Right forelimb (tissue), 1 donor: ENCODE measurements around the gene PCDHGB1.
"Not testable (repeated sequence)": the region's sequence is repeated elsewhere in the genome, so short reads cannot be mapped to it uniquely, and the experiment has no call there.

Experiments
- DNase-seq: peaks from one replicate; pipeline ENCODE4 v3.0.0-alpha.2; 2018

PCDHGB1 gene

DNA sequence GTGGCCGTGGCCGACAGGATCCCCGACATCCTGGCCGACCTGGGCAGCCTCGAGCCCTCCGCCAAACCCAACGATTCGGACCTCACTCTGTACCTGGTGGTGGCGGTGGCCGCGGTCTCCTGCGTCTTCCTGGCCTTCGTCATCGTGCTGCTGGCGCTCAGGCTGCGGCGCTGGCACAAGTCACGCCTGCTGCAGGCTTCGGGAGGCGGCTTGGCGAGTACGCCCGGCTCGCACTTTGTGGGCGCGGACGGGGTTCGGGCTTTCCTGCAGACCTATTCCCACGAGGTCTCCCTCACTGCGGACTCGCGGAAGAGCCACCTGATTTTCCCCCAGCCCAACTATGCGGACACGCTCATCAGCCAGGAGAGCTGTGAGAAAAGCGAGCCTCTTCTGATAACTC is 3.9 kb upstream of the PCDHGB1 start:
- not testable (repeated sequence) for DNase-seq

DNA sequence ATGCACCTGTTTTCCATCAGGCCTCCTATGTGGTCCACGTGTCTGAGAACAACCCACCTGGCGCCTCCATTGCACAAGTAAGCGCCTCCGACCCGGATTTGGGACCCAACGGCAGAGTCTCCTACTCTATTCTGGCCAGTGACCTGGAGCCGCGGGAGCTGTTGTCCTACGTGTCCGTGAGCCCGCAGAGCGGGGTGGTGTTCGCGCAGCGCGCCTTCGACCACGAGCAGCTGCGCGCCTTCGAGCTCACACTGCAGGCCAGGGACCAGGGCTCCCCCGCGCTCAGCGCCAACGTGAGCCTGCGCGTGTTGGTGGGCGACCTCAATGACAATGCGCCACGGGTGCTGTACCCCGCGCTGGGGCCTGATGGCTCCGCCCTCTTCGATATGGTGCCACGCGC is 1.7 kb downstream of the PCDHGB1 start:
- no peak for DNase-seq

DNA sequence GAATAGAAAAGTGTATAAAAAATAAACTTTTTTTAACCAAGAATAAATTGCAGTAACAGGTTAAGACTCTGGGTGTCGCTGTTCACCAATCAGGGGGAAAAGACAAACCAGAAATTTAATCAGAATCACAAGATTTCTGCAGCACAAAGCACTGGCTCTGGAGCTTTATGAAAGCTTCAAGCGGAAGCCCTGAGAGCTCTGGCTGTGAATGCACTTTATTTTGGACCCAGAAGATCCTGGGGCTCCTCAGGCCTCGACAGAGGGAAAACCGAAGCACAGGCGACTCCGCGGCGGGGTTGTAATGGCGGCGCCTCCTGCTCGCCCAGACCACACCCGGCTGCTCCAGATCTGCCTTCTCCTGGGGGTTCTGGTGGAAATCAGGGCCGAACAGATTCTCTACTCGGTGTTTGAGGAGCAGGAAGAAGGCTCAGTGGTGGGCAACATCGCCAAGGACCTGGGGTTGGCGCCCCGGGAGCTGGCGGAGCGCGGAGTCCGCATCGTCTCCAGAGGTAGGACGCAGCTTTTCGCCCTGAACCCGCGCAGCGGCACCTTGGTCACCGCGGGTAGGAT is 5.1 kb downstream of the PCDHGB1 start, which contains the start of gene PCDHGA4:
Gene PCDHGA4 (plus strand): TSS at position 122 of the 570 bp plus-strand sequence. CDS start 87 bp downstream, at position 209.
- DNase-seq = no peak

DNA sequence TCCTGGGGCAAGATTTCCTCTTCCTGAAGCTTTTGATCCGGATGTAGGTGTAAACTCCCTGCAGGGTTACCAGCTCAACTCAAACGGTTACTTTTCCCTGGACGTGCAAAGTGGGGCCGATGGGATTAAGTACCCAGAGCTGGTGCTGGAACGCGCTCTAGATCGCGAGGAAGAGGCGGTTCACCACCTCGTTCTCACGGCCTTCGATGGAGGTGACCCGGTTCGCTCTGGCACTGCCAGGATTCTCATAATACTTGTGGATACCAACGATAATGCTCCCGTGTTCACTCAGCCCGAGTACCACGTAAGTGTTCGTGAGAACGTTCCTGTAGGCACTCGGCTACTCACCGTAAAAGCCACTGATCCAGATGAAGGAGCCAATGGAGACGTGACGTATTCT is 5.7 kb downstream of the PCDHGB1 start:
- no peak for DNase-seq

GRCh38 chr5:141356133-141356532 is 6.2 kb downstream of the PCDHGB1 start:
- no peak for DNase-seq

DNA sequence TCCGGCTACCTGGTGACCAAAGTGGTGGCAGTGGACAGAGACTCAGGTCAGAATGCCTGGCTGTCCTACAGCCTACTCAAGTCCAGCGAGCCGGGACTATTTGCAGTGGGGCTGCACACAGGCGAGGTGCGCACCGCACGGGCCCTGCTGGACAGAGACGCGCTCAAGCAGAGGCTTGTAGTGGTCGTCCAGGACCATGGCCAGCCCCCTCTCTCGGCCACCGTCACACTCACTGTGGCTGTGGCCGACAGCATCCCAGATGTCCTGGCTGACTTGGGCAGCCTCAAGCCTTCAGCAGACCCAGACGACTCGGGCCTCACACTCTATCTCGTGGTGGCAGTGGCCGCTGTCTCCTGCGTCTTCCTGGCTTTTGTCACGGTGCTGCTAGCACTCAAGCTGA is 7.1 kb downstream of the PCDHGB1 start:
- no peak for DNase-seq

- DNase-seq = no peak
These were observed 10.0 kb downstream of the PCDHGB1 start, which contains the start of gene PCDHGB2 for GRCh38 chr5:141359790-141360426. Gene PCDHGB2 (plus strand): TSS chr5:141359994. CDS start chr5:141360136, 142 bp downstream.

DNA sequence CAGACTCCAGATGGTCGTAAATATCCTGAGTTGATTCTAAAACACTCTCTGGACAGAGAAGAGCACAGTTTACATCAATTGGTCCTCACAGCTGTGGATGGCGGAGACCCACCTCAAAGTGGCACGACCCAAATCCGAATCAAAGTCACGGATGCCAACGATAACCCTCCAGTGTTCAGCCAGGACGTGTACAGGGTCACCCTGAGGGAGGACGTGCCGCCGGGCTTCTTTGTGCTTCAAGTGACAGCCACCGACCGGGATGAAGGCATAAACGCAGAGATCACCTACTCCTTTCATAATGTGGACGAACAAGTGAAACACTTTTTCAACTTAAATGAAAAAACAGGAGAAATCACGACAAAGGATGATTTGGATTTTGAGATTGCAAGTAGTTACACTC is 10.8 kb downstream of the PCDHGB1 start:
- no peak for DNase-seq

GRCh38 chr5:141362719-141363118 is 12.8 kb downstream of the PCDHGB1 start:
- DNase-seq = no peak

DNA sequence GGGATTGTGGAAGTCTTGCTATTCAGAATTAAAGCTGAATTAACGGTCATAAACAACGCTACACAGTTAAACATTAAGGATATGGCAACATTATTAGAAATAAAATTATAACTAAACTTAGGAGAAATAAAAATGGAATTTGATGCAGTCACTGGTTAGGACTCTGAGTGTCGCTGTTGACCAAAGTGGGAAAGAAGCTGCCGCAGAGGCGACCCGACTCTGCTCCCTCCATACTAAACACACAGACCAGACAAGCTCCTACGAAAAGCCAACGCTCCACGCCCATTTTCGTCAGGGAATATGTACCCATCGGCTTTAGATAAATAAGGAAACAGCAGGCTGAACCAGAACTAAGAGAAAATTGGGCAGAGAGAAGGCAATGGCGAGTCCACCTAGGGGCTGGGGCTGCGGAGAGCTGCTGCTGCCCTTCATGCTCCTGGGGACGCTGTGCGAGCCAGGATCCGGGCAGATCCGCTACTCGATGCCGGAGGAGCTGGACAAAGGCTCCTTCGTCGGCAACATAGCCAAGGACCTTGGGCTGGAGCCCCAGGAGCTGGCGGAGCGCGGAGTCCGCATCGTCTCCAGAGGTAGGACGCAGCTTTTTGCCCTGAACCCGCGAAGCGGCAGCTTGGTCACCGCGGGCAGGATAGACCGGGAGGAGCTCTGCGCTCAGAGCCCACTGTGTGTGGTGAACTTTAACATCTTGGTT is 14.2 kb downstream of the PCDHGB1 start, which contains the start of gene PCDHGA5:
Gene PCDHGA5 (plus strand): TSS at position 211 of the 709 bp plus-strand sequence. CDS start 169 bp downstream, at position 380.
- DNase-seq = no peak

GRCh38 chr5:141366016-141366896 is 16.4 kb downstream of the PCDHGB1 start:
- no peak for DNase-seq

GRCh38 chr5:141369994-141370848 is 20.3 kb downstream of the PCDHGB1 start, which contains the start of gene PCDHGB3:
Gene PCDHGB3 (plus strand): TSS chr5:141370242. CDS start chr5:141370395, 153 bp downstream.
- DNase-seq = no peak

DNA sequence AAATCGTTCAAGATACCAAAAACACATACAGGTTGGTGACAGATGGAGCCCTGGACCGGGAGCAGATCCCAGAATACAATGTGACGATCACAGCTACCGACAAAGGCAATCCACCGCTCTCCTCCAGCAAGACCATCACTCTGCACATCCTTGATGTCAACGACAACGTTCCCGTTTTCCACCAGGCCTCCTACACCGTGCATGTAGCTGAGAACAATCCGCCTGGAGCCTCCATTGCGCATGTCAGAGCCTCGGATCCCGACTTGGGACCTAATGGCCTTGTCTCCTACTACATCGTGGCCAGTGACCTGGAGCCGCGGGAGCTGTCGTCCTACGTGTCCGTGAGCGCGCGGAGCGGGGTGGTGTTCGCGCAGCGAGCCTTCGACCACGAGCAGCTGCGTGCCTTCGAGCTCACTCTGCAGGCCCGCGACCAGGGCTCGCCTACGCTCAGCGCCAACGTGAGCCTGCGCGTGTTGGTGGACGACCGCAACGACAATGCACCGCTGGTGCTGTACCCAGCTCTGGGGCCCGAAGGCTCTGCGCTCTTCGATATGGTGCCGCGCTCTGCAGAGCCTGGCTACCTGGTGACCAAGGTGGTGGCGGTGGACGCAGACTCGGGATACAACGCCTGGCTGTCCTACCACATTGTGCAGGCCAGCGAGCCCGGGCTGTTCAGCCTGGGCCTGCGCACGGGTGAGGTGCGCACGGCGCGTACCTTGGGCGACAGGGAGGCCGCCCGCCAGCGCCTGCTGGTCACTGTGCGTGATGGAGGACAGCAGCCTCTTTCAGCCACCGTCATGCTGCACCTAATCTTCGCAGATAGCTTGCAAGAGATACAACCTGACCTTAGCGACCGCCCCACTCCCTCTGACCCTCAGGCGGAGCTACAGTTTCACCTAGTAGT is 21.9 kb downstream of the PCDHGB1 start:
- DNase-seq = no peak

- DNase-seq = no peak
These were observed 23.9 kb downstream of the PCDHGB1 start, which contains the start of gene PCDHGA6 for GRCh38 chr5:141373673-141374317. Gene PCDHGA6 (plus strand): TSS chr5:141373891. CDS start chr5:141374084, 193 bp downstream.

DNA sequence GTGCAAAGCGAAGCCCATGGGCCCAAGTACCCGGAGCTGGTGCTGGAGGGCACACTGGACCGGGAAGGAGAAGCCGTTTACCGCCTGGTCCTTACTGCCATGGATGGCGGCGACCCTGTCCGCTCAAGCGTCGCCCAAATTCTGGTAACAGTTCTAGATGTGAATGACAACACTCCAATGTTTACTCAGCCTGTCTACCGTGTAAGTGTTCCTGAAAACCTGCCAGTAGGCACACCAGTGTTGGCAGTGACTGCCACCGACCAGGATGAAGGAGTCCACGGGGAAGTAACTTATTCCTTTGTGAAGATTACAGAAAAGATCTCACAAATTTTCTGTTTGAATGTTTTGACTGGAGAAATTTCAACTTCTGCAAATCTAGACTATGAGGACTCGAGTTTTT is 24.7 kb downstream of the PCDHGB1 start:
- no peak for DNase-seq

DNA sequence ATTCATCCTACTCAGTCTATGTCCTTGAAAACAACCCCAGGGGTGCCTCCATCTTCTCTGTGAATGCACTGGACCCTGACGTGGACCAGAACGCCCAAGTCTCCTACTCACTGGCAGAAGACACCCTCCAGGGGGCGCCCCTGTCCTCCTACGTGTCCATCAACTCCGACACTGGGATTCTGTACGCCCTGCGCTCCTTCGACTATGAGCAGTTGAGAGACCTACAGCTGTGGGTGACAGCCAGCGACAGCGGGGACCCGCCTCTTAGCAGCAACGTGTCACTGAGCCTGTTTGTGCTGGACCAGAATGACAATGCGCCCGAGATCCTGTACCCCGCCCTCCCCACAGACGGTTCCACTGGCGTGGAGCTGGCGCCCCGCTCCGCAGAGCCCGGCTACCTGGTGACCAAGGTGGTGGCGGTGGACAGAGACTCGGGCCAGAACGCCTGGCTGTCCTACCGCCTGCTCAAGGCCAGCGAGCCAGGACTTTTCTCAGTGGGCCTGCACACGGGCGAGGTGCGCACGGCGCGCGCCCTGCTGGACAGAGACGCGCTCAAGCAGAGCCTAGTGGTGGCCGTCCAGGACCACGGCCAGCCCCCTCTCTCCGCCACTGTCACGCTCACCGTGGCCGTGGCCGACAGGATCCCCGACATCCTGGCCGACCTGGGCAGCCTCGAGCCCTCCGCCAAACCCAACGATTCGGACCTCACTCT is 25.7 kb downstream of the PCDHGB1 start:
- not testable (repeated sequence) for DNase-seq

GRCh38 chr5:141382469-141383294 is 32.8 kb downstream of the PCDHGB1 start, which contains the start of gene PCDHGA7:
Gene PCDHGA7 (plus strand): TSS chr5:141382742. CDS start chr5:141382900, 158 bp downstream.
- no peak for DNase-seq

DNA sequence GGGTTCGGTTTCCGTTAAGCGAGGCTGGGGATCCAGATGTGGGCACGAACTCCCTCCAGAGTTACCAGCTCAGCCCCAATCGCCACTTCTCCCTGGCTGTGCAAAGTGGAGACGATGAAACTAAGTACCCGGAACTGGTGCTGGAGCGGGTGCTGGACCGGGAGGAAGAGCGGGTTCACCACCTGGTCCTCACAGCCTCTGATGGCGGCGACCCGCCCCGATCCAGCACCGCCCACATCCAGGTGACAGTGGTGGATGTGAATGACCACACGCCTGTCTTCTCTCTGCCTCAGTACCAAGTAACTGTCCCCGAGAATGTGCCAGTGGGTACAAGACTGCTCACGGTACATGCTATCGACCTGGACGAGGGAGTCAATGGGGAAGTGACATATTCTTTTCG is 33.4 kb downstream of the PCDHGB1 start:
- no peak for DNase-seq
